NCI-H2196 treated with DMSO at 0.1 percent for 48 hours (cell line): ENCODE data around the gene CACNA2D1.

Experiments used
- DNase-seq: peaks from one replicate; lab custom pipeline; 2025; ENCODE audit not compliant: unreplicated experiment; lab: John Stamatoyannopoulos, UW

Gene CACNA2D1

GRCh38 chr7:82443547-82444219 lies at the start of gene CACNA2D1:
CACNA2D1 (minus strand) TSS chr7:82443777.
- peak; percentile 76 for DNase-seq

- DNase-seq: no peak
These were observed 38.0 kb upstream of the CACNA2D1 start for GRCh38 chr7:82481499-82482097.

GRCh38 chr7:82477733-82478515 lies 34.3 kb upstream of the CACNA2D1 start:
- DNase-seq: no peak

- no peak for DNase-seq
These were observed 29.4 kb upstream of the CACNA2D1 start for GRCh38 chr7:82472966-82473365.

GRCh38 chr7:82471351-82472020 lies 27.9 kb upstream of the CACNA2D1 start:
- DNase-seq: no peak

GRCh38 chr7:82469207-82469606 lies 25.6 kb upstream of the CACNA2D1 start:
- DNase-seq: no peak

- DNase-seq: no peak
These were observed 24.9 kb upstream of the CACNA2D1 start for GRCh38 chr7:82468435-82468834.

- no peak for DNase-seq
These were observed 23.4 kb upstream of the CACNA2D1 start for GRCh38 chr7:82467020-82467419.

GRCh38 chr7:82464372-82464771 lies 20.8 kb upstream of the CACNA2D1 start:
- no peak for DNase-seq

GRCh38 chr7:82455295-82455694 lies 11.7 kb upstream of the CACNA2D1 start:
- no peak for DNase-seq

- DNase-seq: no peak
These were observed 7.2 kb upstream of the CACNA2D1 start for GRCh38 chr7:82450759-82451158.

GRCh38 chr7:82449910-82450309 lies 6.3 kb upstream of the CACNA2D1 start:
- DNase-seq: no peak

- DNase-seq: no peak
These were observed 3.3 kb upstream of the CACNA2D1 start for GRCh38 chr7:82446897-82447296.

- no peak for DNase-seq
These were observed 1.7 kb upstream of the CACNA2D1 start for GRCh38 chr7:82445271-82445670.

GRCh38 chr7:82444220-82444909 lies 788 bp upstream of the CACNA2D1 start:
- peak; percentile 76 for DNase-seq

- DNase-seq: no peak
These were observed 486 bp downstream of the CACNA2D1 start for GRCh38 chr7:82443036-82443546.

GRCh38 chr7:82442492-82443035 lies 1.0 kb downstream of the CACNA2D1 start:
- DNase-seq: no peak

- no peak for DNase-seq
These were observed 1.7 kb downstream of the CACNA2D1 start for GRCh38 chr7:82441669-82442478.

- DNase-seq: no peak
These were observed 5.1 kb downstream of the CACNA2D1 start for GRCh38 chr7:82438521-82438920.

- no peak for DNase-seq
These were observed 7.8 kb downstream of the CACNA2D1 start for GRCh38 chr7:82435769-82436168.
